ENCODE results near the gene CLDN14. TPM values are rescaled to one million over a fixed set of nuclear protein-coding genes. Genes with fewer than 3 reads are reported as not detected.

Gene CLDN14
- total RNA-seq: 0.13 and 0.26 TPM in 2 replicates

GRCh38 chr21:36479415-36480402, at the start of gene CLDN14:
CLDN14 (minus strand) TSS chr21:36480122; CDS start chr21:36461695, 18,427 bp downstream.
- peak in 1 of 2 donors; percentile 41 for DNase-seq (ENCODE audit: low read depth in 2 of 2)

GRCh38 chr21:36528716-36529115, 48.8 kb upstream of the CLDN14 start:
- no peak for DNase-seq (ENCODE audit: low read depth in 2 of 2)

- DNase-seq (ENCODE audit: low read depth in 2 of 2): no peak
These were observed 47.4 kb upstream of the CLDN14 start for GRCh38 chr21:36527317-36527716.

- no peak for DNase-seq (ENCODE audit: low read depth in 2 of 2)
These were observed 46.2 kb upstream of the CLDN14 start for GRCh38 chr21:36526104-36526503.

- no peak for DNase-seq (ENCODE audit: low read depth in 2 of 2)
These were observed 44.6 kb upstream of the CLDN14 start for GRCh38 chr21:36524477-36524876.

GRCh38 chr21:36522219-36522808, 42.4 kb upstream of the CLDN14 start:
- DNase-seq (ENCODE audit: low read depth in 2 of 2): no peak

- no peak for DNase-seq (ENCODE audit: low read depth in 2 of 2)
These were observed 39.1 kb upstream of the CLDN14 start for GRCh38 chr21:36518883-36519492.

GRCh38 chr21:36517366-36518075, 37.6 kb upstream of the CLDN14 start:
- no peak for DNase-seq (ENCODE audit: low read depth in 2 of 2)

- no peak for DNase-seq (ENCODE audit: low read depth in 2 of 2)
These were observed 36.4 kb upstream of the CLDN14 start for GRCh38 chr21:36516281-36516680.

GRCh38 chr21:36513430-36513829, 33.5 kb upstream of the CLDN14 start:
- DNase-seq (ENCODE audit: low read depth in 2 of 2): no peak

GRCh38 chr21:36512971-36513370, 33.0 kb upstream of the CLDN14 start:
- DNase-seq (ENCODE audit: low read depth in 2 of 2): no peak

- DNase-seq (ENCODE audit: low read depth in 2 of 2): peak in 1 of 2 donors; percentile 72
These were observed 31.7 kb upstream of the CLDN14 start for GRCh38 chr21:36511484-36512220.

- DNase-seq (ENCODE audit: low read depth in 2 of 2): no peak
These were observed 31.0 kb upstream of the CLDN14 start for GRCh38 chr21:36510911-36511310.

- peak in 1 of 2 donors; percentile 12 for DNase-seq (ENCODE audit: low read depth in 2 of 2)
These were observed 30.2 kb upstream of the CLDN14 start for GRCh38 chr21:36509973-36510664.

- DNase-seq (ENCODE audit: low read depth in 2 of 2): no peak
These were observed 29.0 kb upstream of the CLDN14 start for GRCh38 chr21:36508948-36509347.

GRCh38 chr21:36507397-36508018, 27.6 kb upstream of the CLDN14 start:
- DNase-seq (ENCODE audit: low read depth in 2 of 2): peak in 1 of 2 donors; percentile 26

GRCh38 chr21:36506482-36506881, 26.6 kb upstream of the CLDN14 start:
- DNase-seq (ENCODE audit: low read depth in 2 of 2): no peak

GRCh38 chr21:36504067-36505058, 24.4 kb upstream of the CLDN14 start:
- DNase-seq (ENCODE audit: low read depth in 2 of 2): peak; percentile 28 to 63

GRCh38 chr21:36502365-36502764, 22.4 kb upstream of the CLDN14 start:
- DNase-seq (ENCODE audit: low read depth in 2 of 2): no peak

Measured in dermis microvascular lymphatic vessel endothelial cell (primary cell).